Mesothelial cell of epicardium (in vitro differentiated cells): ENCODE results near the gene DAP3. TPM values are rescaled to one million over a fixed set of nuclear protein-coding genes. Genes with fewer than 3 reads are reported as not detected.
"Not testable (repeated sequence)": the region's sequence is repeated elsewhere in the genome, so short reads cannot be mapped to it uniquely, and the experiment has no call there.

ENCODE experiments used
- DNase-seq, 2 experiments: peaks; one replicate each; pipeline ENCODE4 v3.0.0; 2021; ENCODE audit warnings: low spot score in 2 of 2; ENCODE audit not compliant: unreplicated experiment in 2 of 2
- H3K27ac Mint-ChIP-seq: 2 replicates; pipeline ENCODE4 v1.8.0; 2021; ENCODE audit warnings: mixed read lengths
- H3K27me3 Mint-ChIP-seq: 2 replicates; pipeline ENCODE4 v1.8.0; 2021; ENCODE audit warnings: low read depth, mixed read lengths
- H3K36me3 Mint-ChIP-seq: 2 replicates; pipeline ENCODE4 v1.8.0; 2021; ENCODE audit warnings: mixed read lengths
- H3K4me1 Mint-ChIP-seq: 2 replicates; pipeline ENCODE4 v1.8.0; 2021; ENCODE audit warnings: mixed read lengths
- H3K4me3 Mint-ChIP-seq: 2 replicates; pipeline ENCODE4 v1.8.0; 2021; ENCODE audit warnings: mild to moderate bottlenecking, moderate library complexity, mixed read lengths
- H3K9me3 Mint-ChIP-seq: 2 replicates; pipeline ENCODE4 v1.8.0; 2021; ENCODE audit warnings: mixed read lengths
- CTCF ChIP-seq: fragments of 200-600 bp; sonication (generic); IDR thresholded peaks from one replicate; pipeline ENCODE4 v1.5.0; 2021; ENCODE audit warnings: antibody characterized with exemption; ENCODE audit not compliant: unreplicated experiment
- total RNA-seq: library from RNA; stranded (reverse); gene quantifications from 3 replicates; pipeline ENCODE4 v1.2.1, GENCODE V29; 2021

DAP3 gene
- total RNA-seq, 1 donor from 2014 or later: 109 TPM

GRCh38 chr1:155706139-155706538 is 17.2 kb downstream of the DAP3 start:
- Mint-ChIP-seq H3K36me3 (peaks cover 19% of the 10 kb centered on the region), H3K9me3 (peaks cover 8% of the 10 kb centered on the region), H3K4me1 (no peaks in the 10 kb centered on the region), H3K27me3 (no peaks in the 10 kb centered on the region), H3K4me3 (no peak overlapping the region), H3K27ac (no peak overlapping the region)
- no peak for TF ChIP-seq CTCF
- no peak for DNase-seq

DNA sequence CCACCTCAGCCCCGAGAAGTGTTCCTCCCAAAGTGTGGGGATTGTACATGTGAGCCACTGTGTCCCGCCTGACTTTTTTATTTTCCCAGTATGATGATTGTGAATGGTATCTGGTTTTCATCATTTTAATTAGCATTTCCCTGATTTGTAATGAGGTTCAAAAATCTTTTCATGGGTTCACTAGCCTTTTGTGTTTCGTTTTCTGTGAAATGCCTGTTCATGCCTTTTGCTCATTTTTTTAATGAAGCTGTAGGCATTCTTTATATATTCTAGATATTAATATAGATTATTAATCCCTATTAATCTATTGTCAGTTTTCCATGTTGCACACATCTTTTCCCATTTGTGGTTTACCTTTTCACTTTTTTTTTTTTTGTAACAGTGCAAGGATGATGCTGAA is 20.5 kb downstream of the DAP3 start:
- H3K4me3 Mint-ChIP-seq: no peak overlapping the region
- no peak for TF ChIP-seq CTCF
- H3K36me3 Mint-ChIP-seq: peaks cover 32% of the 10 kb centered on the region

DNA sequence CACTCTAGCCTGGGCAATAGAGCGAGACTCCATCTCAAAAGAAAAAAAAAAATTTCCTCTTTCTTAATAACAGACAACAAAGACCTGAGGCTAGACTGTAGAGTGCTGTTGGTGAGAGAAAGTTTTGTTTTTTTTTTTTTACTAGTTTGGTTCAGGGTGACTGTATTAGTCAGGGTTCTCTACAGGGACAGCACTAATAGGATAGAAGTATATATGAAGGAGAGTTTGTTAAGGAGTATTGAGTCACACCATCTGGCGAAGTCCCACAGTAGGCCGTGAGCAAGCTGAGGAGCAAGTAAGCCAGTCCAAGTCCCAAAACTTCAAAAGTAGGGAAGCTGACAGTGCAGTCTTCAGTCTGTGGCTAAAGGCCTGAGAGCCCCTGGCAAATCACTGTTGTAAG is 22.6 kb downstream of the DAP3 start:
- not testable (repeated sequence) for H3K27me3 Mint-ChIP-seq, H3K27ac Mint-ChIP-seq, H3K4me3 Mint-ChIP-seq, H3K4me1 Mint-ChIP-seq, DNase-seq, H3K9me3 Mint-ChIP-seq
- H3K36me3 Mint-ChIP-seq: peaks cover 38% of the 10 kb centered on the region

More for the DNA sequence above, 20.5 kb downstream of the DAP3 start:
- Mint-ChIP-seq H3K27ac (no peak overlapping the region), H3K4me1 (no peaks in the 10 kb centered on the region), H3K27me3 (no peaks in the 10 kb centered on the region), H3K9me3 (peaks cover 8% of the 10 kb centered on the region)
- no peak for DNase-seq

DNA sequence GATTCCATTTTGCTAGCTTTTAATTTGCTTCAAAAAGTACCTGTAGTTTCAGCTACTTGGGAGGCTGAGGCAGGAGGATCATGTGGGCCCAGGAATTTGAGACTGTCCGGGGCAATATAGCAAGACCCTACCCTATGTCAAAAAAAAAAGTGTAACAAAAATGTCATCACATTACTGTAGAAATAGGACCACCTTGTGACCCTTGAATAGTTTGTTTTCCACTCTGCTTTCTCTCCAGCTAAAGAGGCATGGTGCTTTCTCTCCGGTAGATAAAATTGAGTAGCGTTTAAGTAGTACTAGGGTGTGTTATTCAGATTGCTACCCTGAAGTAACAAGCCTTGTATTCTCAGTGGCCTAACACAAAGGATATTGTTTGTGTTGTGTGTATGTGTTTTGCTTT is 23.7 kb downstream of the DAP3 start:
- not testable (repeated sequence) for H3K9me3 Mint-ChIP-seq, H3K27me3 Mint-ChIP-seq, H3K4me1 Mint-ChIP-seq, H3K4me3 Mint-ChIP-seq, DNase-seq, H3K27ac Mint-ChIP-seq
- H3K36me3 Mint-ChIP-seq: peaks cover 43% of the 10 kb centered on the region

- no peak for DNase-seq
These were observed 24.2 kb downstream of the DAP3 start for GRCh38 chr1:155713075-155713474.

DNA sequence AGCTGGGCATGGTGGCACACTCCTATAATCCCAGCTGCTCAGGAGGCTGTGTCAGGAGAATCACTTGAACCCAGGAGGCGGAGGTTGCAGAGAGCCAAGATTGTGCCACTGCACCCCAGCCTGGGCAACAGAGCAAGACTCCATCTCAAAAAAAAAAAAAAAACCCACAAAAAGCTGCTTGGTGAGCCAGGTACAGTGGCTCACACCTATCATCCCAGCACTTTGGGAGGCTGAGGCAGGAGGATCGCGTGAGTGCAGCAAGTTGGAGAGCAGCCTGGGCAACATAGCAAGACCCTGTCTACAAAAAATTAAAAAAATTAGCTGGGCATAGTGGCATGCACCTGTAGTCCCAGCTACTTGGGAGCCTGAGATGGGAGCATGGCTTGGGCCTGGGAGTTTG is 26.2 kb downstream of the DAP3 start:
- not testable (repeated sequence) for H3K27me3 Mint-ChIP-seq, H3K4me1 Mint-ChIP-seq, H3K4me3 Mint-ChIP-seq, H3K9me3 Mint-ChIP-seq, H3K27ac Mint-ChIP-seq, DNase-seq
- peaks cover 34% of the 10 kb centered on the region for H3K36me3 Mint-ChIP-seq

More at GRCh38 chr1:155713075-155713474, 24.2 kb downstream of the DAP3 start:
- Mint-ChIP-seq H3K27ac (no peak overlapping the region), H3K36me3 (peaks cover 44% of the 10 kb centered on the region), H3K4me3 (no peak overlapping the region), H3K9me3 (peaks cover 3% of the 10 kb centered on the region), H3K27me3 (no peaks in the 10 kb centered on the region), H3K4me1 (no peaks in the 10 kb centered on the region)
- TF ChIP-seq CTCF: no peak

- Mint-ChIP-seq H3K9me3 (no peaks in the 10 kb centered on the region), H3K27me3 (no peaks in the 10 kb centered on the region), H3K4me1 (no peaks in the 10 kb centered on the region), H3K36me3 (peaks cover 30% of the 10 kb centered on the region), H3K4me3 (no peak overlapping the region), H3K27ac (no peak overlapping the region)
- no peak for DNase-seq
- no peak for TF ChIP-seq CTCF
These were observed 26.9 kb downstream of the DAP3 start for GRCh38 chr1:155715777-155716176.
